Measurements from ENCODE around the gene SOBP. TPM values are rescaled to one million over a fixed set of nuclear protein-coding genes. Genes with fewer than 3 reads are reported as not detected.

SOBP gene
- total and polyA plus RNA-seq, 2 donors (not counting 3 experiments of a cell fraction or from before 2014, with no cell fraction given): 0.35 to 6.6 TPM

DNA sequence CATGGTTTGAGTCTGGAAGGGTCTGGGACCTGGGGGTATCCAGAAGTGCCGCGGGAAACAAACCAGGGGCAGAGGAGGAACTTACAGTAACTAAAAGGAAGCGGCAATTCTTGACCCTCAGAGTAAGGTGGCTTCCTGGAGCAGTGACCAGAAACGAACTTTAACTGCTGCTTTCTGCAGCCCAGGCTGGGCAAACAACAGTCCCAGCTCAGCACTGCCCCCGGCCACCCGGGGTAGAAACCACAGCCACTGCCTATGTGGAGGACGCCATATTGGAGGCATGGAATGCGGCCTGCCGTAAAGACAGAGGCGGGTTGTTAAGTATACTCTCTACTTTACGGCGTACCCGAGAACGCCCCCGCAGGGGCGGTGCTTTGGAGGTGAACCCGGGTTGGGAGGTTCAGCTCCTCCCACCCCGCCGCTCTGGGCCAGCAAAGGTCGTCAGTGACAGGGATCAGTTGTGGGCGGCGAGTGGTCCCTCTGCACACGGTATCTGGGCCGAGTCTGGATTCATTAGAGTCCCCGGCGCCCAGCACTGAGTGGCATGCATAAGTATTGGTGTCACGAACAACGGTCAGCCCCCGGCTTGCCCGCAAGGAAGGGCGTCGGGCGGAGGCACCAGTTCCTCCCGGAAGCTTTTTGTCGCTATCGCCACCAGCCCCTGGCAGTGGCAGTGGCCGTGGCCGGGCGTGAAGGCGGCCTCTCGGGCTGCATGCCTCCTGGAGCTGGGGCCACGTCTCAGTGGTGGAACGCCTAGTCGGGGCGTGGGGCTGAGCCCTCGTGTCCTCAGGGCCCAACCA, 30.4 kb upstream of the SOBP start, which contains the start of gene PDSS2:
Gene PDSS2, minus strand, starts transcription at position 282 of the 800 bp plus-strand sequence. Its CDS starts 279 bp downstream, at position 3.
- Histone ChIP-seq H3K27ac (ENCODE audit: insufficient read depth, low read depth, low read length) (peak within 1 kb of the TSS; percentile 22), H3K4me1 (ENCODE audit: control insufficient read depth, extremely low read depth, insufficient read depth, low read length) (peaks cover 4% of the 10 kb centered on the region), H3K4me2 (ENCODE audit: insufficient read depth, low read length) (peak within 1 kb of the TSS; percentile 84), H2AFZ (ENCODE audit: low read depth, low read length) (peak within 1 kb of the TSS; percentile 89), H3K4me3 (replicated peaks in 1 of 3; ENCODE audit: insufficient read depth in 1 of 3, low read depth in 1 of 3, low read length in 3 of 3) (peak within 1 kb of the TSS; percentile 75 to 90 (median 81)), H3K27me3 (ENCODE audit: control insufficient read depth in 2 of 2, insufficient read depth in 2 of 2, low read length in 2 of 2) (no peaks in the 10 kb centered on the region), H3K9ac (replicated peaks; ENCODE audit: extremely low read depth, insufficient read depth, low read length) (peak within 1 kb of the TSS; percentile 78), H3K36me3 (ENCODE audit: control insufficient read depth in 2 of 2, extremely low read depth in 1 of 2, insufficient read depth in 2 of 2, low read length in 2 of 2) (no peaks in the 10 kb centered on the region), H3K9me3 (replicated peaks; ENCODE audit: control insufficient read depth, insufficient read depth, low read length) (no peaks in the 10 kb centered on the region), H4K20me1 (replicated peaks; ENCODE audit: control insufficient read depth, extremely low read depth, insufficient read depth, low read length) (no peaks in the 10 kb centered on the region), H3K9me1 (replicated peaks; ENCODE audit: control insufficient read depth, extremely low read depth, insufficient read depth, low read length) (no peaks in the 10 kb centered on the region), H3K79me2 (ENCODE audit: control insufficient read depth, insufficient read depth, low read length) (peaks cover 8% of the 10 kb centered on the region)
- dilution Hi-C loops (cut with MboI; ENCODE audit: extremely low pct_ligation_motif_present, low sequenced_read_pairs) (no loop called here), intact Hi-C loops (cut with micrococcal nuclease) (loop anchor here (1.0 to 5.0 kb wide), 7 partner anchors 30 to 342 kb away; partner anchors contain the start of gene BEND3)
- FAIRE-seq (peak; percentile 91), DNase-seq (ENCODE audit: low read depth, low spot score) (peak; percentile 96)
- no peak for TF ChIP-seq FOS (IDR thresholded peaks at IDR 0.05; ENCODE audit: borderline replicate concordance, insufficient read depth, low read length)
- peak; percentile 72 for TF ChIP-seq POLR2AphosphoS5 (IDR thresholded peaks at IDR 0.05; ENCODE audit: insufficient read depth, low read depth, low read length)
- no peak for TF ChIP-seq MYC (IDR thresholded peaks at IDR 0.05; ENCODE audit: low read depth, low read length)
- TF ChIP-seq POLR2A (IDR thresholded peaks at IDR 0.05; ENCODE audit: low read depth, low read length): peak; percentile 88
- peak; percentile 65 to 66 for TF ChIP-seq CTCF (IDR thresholded peaks at IDR 0.05; ENCODE audit: extremely low read depth in 1 of 2, insufficient read depth in 1 of 2, low read depth in 1 of 2, low read length in 2 of 2)
- ChIA-PET CTCF (interaction anchor here (0.7 to 3.6 kb wide), 29 partner anchors 8 to 408 kb away, joined by 3 to 55 read pairs (median 4); partner anchors contain the start of gene SOBP), POLR2A (interaction anchor here (0.6 to 1.3 kb wide), 5 partner anchors 15 to 138 kb away, joined by 3 read pairs; partner anchors contain the start of gene SOBP)
- TSS peak; percentile 88 for BruUV-seq (replicated peaks)
